ENCODE data around the gene NRXN3.

The NRXN3 gene

GRCh38 chr14:79037593-79037992 lies 867.4 kb downstream of the NRXN3 start:
- DNase-seq: no peak

- DNase-seq: no peak
These were observed 870.6 kb downstream of the NRXN3 start for GRCh38 chr14:79040790-79041189.

GRCh38 chr14:79043194-79043889 lies 873.2 kb downstream of the NRXN3 start:
- no peak for DNase-seq

- no peak for DNase-seq
These were observed 874.9 kb downstream of the NRXN3 start for GRCh38 chr14:79044894-79045624.

- DNase-seq: no peak
These were observed 880.9 kb downstream of the NRXN3 start for GRCh38 chr14:79050787-79051727.

GRCh38 chr14:79051742-79052141 lies 881.6 kb downstream of the NRXN3 start:
- no peak for DNase-seq

GRCh38 chr14:79056879-79057278 lies 886.7 kb downstream of the NRXN3 start:
- DNase-seq: no peak

GRCh38 chr14:79057333-79057732 lies 887.2 kb downstream of the NRXN3 start:
- DNase-seq: no peak

GRCh38 chr14:79062226-79062625 lies 892.1 kb downstream of the NRXN3 start:
- DNase-seq: no peak

GRCh38 chr14:79064214-79064613 lies 894.0 kb downstream of the NRXN3 start:
- no peak for DNase-seq

- peak; percentile 90 for DNase-seq
These were observed 904.3 kb downstream of the NRXN3 start for GRCh38 chr14:79074510-79074909.

- no peak for DNase-seq
These were observed 906.3 kb downstream of the NRXN3 start for GRCh38 chr14:79076428-79076827.

GRCh38 chr14:79077096-79077495 lies 906.9 kb downstream of the NRXN3 start:
- DNase-seq: peak; percentile 33

- peak; percentile 20 for DNase-seq
These were observed 909.9 kb downstream of the NRXN3 start for GRCh38 chr14:79080040-79080439.

GRCh38 chr14:79082883-79083282 lies 912.7 kb downstream of the NRXN3 start:
- DNase-seq: no peak

GRCh38 chr14:79083356-79083755 lies 913.2 kb downstream of the NRXN3 start:
- no peak for DNase-seq

- no peak for DNase-seq
These were observed 914.7 kb downstream of the NRXN3 start for GRCh38 chr14:79084861-79085260.

GRCh38 chr14:79089576-79089975 lies 919.4 kb downstream of the NRXN3 start:
- DNase-seq: no peak

- DNase-seq: no peak
These were observed 920.5 kb downstream of the NRXN3 start for GRCh38 chr14:79090641-79091180.

GRCh38 chr14:79091381-79091963 lies 921.3 kb downstream of the NRXN3 start:
- no peak for DNase-seq

GRCh38 chr14:79093531-79093930 lies 923.4 kb downstream of the NRXN3 start:
- DNase-seq: no peak

GRCh38 chr14:79094951-79095350 lies 924.8 kb downstream of the NRXN3 start:
- DNase-seq: no peak

- DNase-seq: no peak
These were observed 926.6 kb downstream of the NRXN3 start for GRCh38 chr14:79096811-79097210.
